SK-N-SH treated with all-trans-retinoic acid at 6 μM for 48 hours (cell line): ENCODE measurements around the gene FCRLB.
A peak's percentile ranks its signal among the peaks of the same experiment; 100 is the strongest.

Experiments used
- ATAC-seq: fragments of 200-7000 bp; cut with Tn5 transposase; 3 replicates; pipeline ENCODE4 v1.9.1; 2020; ENCODE audit warnings: mild to moderate bottlenecking, moderate library complexity
- ARNTL ChIP-seq: fragments of 450-650 bp; formaldehyde crosslinking; IDR thresholded peaks from 2 replicates; pipeline ENCODE4 v1.5.0; 2020; ENCODE audit warnings: low read depth, mild to moderate bottlenecking, moderate library complexity, borderline replicate concordance
- BACH2 ChIP-seq: fragments of 250-450 bp; sonication (Bioruptor Pico); IDR thresholded peaks from 2 replicates; pipeline ENCODE4 v1.9.0; 2021; ENCODE audit warnings: mild to moderate bottlenecking, borderline replicate concordance
- ESRRG ChIP-seq: fragments of 250-450 bp; sonication (Bioruptor Pico); IDR thresholded peaks from 2 replicates; pipeline ENCODE4 v1.6.1; 2021; ENCODE audit warnings: mild to moderate bottlenecking
- GLIS3 ChIP-seq: fragments of 250-450 bp; sonication (Bioruptor Pico); IDR thresholded peaks from 2 replicates; pipeline ENCODE4 v1.5.0; 2020; ENCODE audit warnings: mild to moderate bottlenecking, moderate library complexity
- OSR1 ChIP-seq: fragments of 250-450 bp; sonication (Bioruptor Pico); IDR thresholded peaks from 2 replicates; pipeline ENCODE4 v1.8.0; 2022; ENCODE audit warnings: moderate library complexity, mild to moderate bottlenecking, inconsistent platforms
- POU6F1 ChIP-seq: fragments of 250-450 bp; sonication (Bioruptor Pico); IDR thresholded peaks from 2 replicates; pipeline ENCODE4 v1.8.0; 2021; ENCODE audit warnings: low read depth, mild to moderate bottlenecking, moderate library complexity, borderline replicate concordance
- PPARA ChIP-seq: fragments of 250-450 bp; sonication (Bioruptor Pico); IDR thresholded peaks from 2 replicates; pipeline ENCODE4 v1.5.0; 2020; ENCODE audit warnings: mild to moderate bottlenecking, borderline replicate concordance
- RARB ChIP-seq: fragments of 250-450 bp; sonication (Bioruptor Pico); IDR thresholded peaks from 2 replicates; pipeline ENCODE4 v1.8.0; 2021; ENCODE audit warnings: mild to moderate bottlenecking, moderate library complexity
- SNAI2 ChIP-seq: fragments of 250-450 bp; sonication (Bioruptor Pico); IDR thresholded peaks from 2 replicates; pipeline ENCODE4 v1.5.0; 2020; ENCODE audit warnings: mild to moderate bottlenecking, moderate library complexity
- TCF4 ChIP-seq: fragments of 250-450 bp; sonication (Bioruptor Pico); IDR thresholded peaks from 2 replicates; pipeline ENCODE4 v1.8.0; 2021; ENCODE audit warnings: mild to moderate bottlenecking, moderate library complexity, borderline replicate concordance
- TOX ChIP-seq: fragments of 250-450 bp; sonication (Bioruptor Pico); IDR thresholded peaks from 2 replicates; pipeline ENCODE4 v1.8.0; 2021; ENCODE audit warnings: mild to moderate bottlenecking, moderate library complexity, borderline replicate concordance
- ZC3H10 ChIP-seq: fragments of 250-450 bp; sonication (Bioruptor Pico); IDR thresholded peaks from 2 replicates; pipeline ENCODE4 v1.5.1; 2021; ENCODE audit warnings: mild to moderate bottlenecking, moderate library complexity
- ZFP3 ChIP-seq: fragments of 250-450 bp; sonication (Bioruptor Pico); IDR thresholded peaks from 2 replicates; pipeline ENCODE4 v1.5.0; 2020; ENCODE audit warnings: mild to moderate bottlenecking, moderate library complexity
- ZFP30 ChIP-seq: fragments of 450-650 bp; formaldehyde crosslinking; IDR thresholded peaks from 2 replicates; pipeline ENCODE4 v1.5.0; 2022; ENCODE audit warnings: mild to moderate bottlenecking, moderate library complexity
- ZNF70 ChIP-seq: fragments of 450-650 bp; formaldehyde crosslinking; IDR thresholded peaks from 2 replicates; pipeline ENCODE4 v1.5.0; 2020; ENCODE audit warnings: mild to moderate bottlenecking, moderate library complexity
- ZNF8 ChIP-seq: fragments of 450-650 bp; formaldehyde crosslinking; IDR thresholded peaks from 2 replicates; pipeline ENCODE4 v1.5.0; 2020; ENCODE audit warnings: mild to moderate bottlenecking, moderate library complexity
- TF ChIP-seq, protein P1 (sequence below): fragments of 250-450 bp; sonication (Bioruptor Pico); IDR thresholded peaks from 2 replicates; pipeline ENCODE4 v1.5.0; 2020; ENCODE audit warnings: mild to moderate bottlenecking, moderate library complexity
- TF ChIP-seq, protein P2 (sequence below): fragments of 250-450 bp; sonication (Bioruptor Pico); IDR thresholded peaks from 2 replicates; pipeline ENCODE4 v1.5.1; 2021; ENCODE audit warnings: mild to moderate bottlenecking, moderate library complexity
- TF ChIP-seq, protein P3 (sequence below): fragments of 250-450 bp; sonication (Bioruptor Pico); IDR thresholded peaks from 2 replicates; pipeline ENCODE4 v1.8.0; 2020; ENCODE audit warnings: mild to moderate bottlenecking, moderate library complexity, borderline replicate concordance

Gene FCRLB

GRCh38 chr1:161727256-161727924 lies 6.0 kb downstream of the FCRLB start (continued):
- TF ChIP-seq POU6F1 (CRISPR knock-in tag) (no peak), ZNF70 (CRISPR knock-in tag) (no peak)

DNA sequence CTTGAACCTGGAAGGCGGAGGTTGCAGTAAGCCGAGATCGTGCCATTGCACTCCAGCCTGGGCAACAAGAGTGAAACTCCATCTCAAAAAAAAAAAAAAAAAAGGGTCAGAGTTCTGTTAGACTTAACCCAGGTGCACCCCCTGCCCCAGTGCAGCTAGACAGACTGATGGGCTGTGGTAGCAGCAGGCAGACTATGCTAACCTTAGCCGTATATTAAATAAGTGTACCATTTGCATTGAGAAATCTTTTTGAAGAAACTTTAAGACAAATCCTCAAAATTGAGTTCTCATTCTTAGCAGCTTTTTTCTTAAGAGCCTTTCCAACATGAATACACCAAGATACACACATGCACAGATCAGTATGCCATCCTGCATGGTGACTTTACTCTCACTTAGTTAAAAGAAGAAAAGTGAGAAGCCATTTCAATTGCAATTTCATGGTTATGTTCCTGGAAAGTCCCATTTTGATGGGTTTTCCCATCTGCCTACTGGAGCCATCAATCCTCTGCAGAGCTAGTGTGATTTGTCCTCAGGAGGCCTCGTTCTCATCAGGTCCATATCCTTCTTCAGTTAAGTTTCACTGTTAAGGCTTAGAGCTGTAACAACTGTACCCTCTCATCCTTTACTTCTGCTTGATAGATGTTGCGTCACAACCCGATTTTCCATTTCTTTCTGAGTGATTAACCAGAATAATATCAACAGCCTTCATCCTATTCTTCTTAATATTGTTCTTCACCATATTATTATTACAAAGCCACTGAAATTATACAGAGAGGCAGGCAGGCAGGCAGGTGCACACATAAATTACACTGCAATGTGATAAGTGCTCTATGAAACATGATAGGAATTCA lies 7.3 kb downstream of the FCRLB start:
- TF ChIP-seq TCF4 (CRISPR knock-in tag) = no peak
- ATAC-seq = no peak

DNA sequence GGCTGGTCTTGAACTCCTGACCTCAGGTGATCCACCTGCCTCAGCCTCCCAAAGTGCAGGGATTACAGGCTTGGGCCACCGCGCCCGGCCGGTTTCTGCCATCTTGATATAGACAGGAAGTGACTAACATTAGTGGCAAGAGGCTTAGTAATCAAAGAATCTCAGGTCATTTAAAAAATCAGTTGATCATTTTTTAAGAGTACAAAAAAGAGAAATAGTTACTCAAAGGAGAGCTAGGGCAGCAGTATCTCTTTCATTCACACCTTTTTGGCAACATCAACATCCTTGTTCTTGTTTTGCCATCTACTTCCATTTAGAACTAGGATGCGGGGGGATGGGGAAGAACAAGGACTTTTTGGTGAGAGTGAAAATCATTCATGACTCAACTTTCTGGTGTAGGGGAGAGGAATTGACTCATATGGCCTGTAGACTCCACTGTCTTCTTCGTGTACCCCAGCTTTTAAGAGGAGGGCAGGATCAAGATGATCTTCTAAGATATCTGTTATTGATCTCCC lies 8.8 kb downstream of the FCRLB start:
- ATAC-seq = no peak
- TF ChIP-seq ARNTL (CRISPR knock-in tag) (no peak), TOX (CRISPR knock-in tag) (0 out of 2 replicates have a peak, but pooled peaks have one; percentile 34)

GRCh38 chr1:161731241-161731640 lies 9.9 kb downstream of the FCRLB start:
- ATAC-seq = no peak

DNA sequence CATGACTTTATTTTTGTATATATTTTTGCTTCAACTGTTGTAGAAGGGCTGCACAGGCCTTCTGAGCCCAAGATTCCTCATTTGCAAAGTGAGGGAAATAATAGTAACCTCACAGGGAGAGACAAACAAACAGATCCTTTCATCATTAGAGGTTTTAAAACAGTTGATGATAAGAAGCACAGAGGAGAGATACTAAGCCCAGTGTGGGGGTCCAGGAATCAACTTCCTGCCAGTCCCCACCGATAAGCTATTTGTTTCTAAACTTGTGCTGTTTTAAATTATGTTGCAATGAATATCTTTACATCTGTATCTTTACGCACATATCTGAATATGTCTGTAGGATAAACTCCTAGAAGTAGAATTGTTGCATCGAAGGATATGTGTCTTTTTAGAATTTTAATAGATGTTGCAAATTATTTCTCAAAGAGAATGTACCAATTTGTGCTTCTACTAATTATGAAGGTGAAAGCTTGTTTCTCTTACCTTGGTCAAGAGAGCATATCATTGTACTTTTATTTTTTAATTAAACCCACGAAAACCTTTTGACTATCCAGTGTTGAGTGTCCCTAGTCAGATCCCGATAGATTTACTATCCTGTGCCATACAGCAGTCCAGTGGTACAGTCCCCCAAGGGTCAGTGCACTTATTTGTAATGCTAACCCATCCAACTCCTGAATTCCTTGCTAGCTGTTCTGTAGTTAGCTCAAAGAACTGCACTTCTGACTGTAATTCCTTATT lies 10.8 kb downstream of the FCRLB start:
- no peak for ATAC-seq
- TF ChIP-seq, protein P1, sequence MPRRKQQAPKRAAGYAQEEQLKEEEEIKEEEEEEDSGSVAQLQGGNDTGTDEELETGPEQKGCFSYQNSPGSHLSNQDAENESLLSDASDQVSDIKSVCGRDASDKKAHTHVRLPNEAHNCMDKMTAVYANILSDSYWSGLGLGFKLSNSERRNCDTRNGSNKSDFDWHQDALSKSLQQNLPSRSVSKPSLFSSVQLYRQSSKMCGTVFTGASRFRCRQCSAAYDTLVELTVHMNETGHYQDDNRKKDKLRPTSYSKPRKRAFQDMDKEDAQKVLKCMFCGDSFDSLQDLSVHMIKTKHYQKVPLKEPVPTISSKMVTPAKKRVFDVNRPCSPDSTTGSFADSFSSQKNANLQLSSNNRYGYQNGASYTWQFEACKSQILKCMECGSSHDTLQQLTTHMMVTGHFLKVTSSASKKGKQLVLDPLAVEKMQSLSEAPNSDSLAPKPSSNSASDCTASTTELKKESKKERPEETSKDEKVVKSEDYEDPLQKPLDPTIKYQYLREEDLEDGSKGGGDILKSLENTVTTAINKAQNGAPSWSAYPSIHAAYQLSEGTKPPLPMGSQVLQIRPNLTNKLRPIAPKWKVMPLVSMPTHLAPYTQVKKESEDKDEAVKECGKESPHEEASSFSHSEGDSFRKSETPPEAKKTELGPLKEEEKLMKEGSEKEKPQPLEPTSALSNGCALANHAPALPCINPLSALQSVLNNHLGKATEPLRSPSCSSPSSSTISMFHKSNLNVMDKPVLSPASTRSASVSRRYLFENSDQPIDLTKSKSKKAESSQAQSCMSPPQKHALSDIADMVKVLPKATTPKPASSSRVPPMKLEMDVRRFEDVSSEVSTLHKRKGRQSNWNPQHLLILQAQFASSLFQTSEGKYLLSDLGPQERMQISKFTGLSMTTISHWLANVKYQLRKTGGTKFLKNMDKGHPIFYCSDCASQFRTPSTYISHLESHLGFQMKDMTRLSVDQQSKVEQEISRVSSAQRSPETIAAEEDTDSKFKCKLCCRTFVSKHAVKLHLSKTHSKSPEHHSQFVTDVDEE (CRISPR knock-in tag) = no peak
- TF ChIP-seq GLIS3 (CRISPR knock-in tag) (no peak), ESRRG (CRISPR knock-in tag) (no peak), TOX (CRISPR knock-in tag) (no peak), OSR1 (CRISPR knock-in tag) (no peak), ZFP3 (no peak), POU6F1 (CRISPR knock-in tag) (no peak), ZNF8 (CRISPR knock-in tag) (no peak), SNAI2 (no peak), ZNF70 (CRISPR knock-in tag) (no peak), BACH2 (no peak), ARNTL (CRISPR knock-in tag) (no peak), ZC3H10 (CRISPR knock-in tag) (no peak), PPARA (no peak), RARB (no peak), TCF4 (CRISPR knock-in tag) (no peak), ZFP30 (no peak)

More at GRCh38 chr1:161731241-161731640, 9.9 kb downstream of the FCRLB start:
- TF ChIP-seq ZNF8 (CRISPR knock-in tag) (no peak), ESRRG (CRISPR knock-in tag) (no peak), ZFP3 (no peak), ZNF70 (CRISPR knock-in tag) (no peak), RARB (no peak), GLIS3 (CRISPR knock-in tag) (no peak), ZC3H10 (CRISPR knock-in tag) (no peak)
- TF ChIP-seq, protein P2, sequence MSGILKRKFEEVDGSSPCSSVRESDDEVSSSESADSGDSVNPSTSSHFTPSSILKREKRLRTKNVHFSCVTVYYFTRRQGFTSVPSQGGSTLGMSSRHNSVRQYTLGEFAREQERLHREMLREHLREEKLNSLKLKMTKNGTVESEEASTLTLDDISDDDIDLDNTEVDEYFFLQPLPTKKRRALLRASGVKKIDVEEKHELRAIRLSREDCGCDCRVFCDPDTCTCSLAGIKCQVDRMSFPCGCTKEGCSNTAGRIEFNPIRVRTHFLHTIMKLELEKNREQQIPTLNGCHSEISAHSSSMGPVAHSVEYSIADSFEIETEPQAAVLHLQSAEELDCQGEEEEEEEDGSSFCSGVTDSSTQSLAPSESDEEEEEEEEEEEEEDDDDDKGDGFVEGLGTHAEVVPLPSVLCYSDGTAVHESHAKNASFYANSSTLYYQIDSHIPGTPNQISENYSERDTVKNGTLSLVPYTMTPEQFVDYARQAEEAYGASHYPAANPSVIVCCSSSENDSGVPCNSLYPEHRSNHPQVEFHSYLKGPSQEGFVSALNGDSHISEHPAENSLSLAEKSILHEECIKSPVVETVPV (CRISPR knock-in tag) = no peak
- TF ChIP-seq, protein P3, sequence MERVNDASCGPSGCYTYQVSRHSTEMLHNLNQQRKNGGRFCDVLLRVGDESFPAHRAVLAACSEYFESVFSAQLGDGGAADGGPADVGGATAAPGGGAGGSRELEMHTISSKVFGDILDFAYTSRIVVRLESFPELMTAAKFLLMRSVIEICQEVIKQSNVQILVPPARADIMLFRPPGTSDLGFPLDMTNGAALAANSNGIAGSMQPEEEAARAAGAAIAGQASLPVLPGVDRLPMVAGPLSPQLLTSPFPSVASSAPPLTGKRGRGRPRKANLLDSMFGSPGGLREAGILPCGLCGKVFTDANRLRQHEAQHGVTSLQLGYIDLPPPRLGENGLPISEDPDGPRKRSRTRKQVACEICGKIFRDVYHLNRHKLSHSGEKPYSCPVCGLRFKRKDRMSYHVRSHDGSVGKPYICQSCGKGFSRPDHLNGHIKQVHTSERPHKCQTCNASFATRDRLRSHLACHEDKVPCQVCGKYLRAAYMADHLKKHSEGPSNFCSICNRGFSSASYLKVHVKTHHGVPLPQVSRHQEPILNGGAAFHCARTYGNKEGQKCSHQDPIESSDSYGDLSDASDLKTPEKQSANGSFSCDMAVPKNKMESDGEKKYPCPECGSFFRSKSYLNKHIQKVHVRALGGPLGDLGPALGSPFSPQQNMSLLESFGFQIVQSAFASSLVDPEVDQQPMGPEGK (CRISPR knock-in tag) = no peak
